MM.1S (cell line): ENCODE results near the gene ARMC8.

Source experiments
- DNase-seq: peaks from one replicate; pipeline ENCODE4 v3.0.0-alpha.2; 2015
- H2AFZ ChIP-seq: fragments of 300-600 bp; sonication (generic); 2 replicates; pipeline ENCODE4 v1.6.0; 2016; ENCODE audit warnings: antibody characterized with exemption, low read length
- H3F3A ChIP-seq: fragments of 300-600 bp; sonication (generic); 2 replicates; pipeline ENCODE4 v1.6.1; 2016; ENCODE audit warnings: mild to moderate bottlenecking, antibody characterized with exemption, low read length, moderate library complexity, mixed read lengths; ENCODE audit not compliant: insufficient read depth
- H3K27ac ChIP-seq: fragments of 300-600 bp; sonication (generic); 2 replicates; pipeline ENCODE4 v1.5.1; 2016; ENCODE audit warnings: mild to moderate bottlenecking, low read length
- H3K27me3 ChIP-seq: fragments of 300-600 bp; sonication (generic); replicated peaks from 2 replicates; pipeline ENCODE4 v1.6.0; 2016; ENCODE audit warnings: low read length; ENCODE audit not compliant: insufficient read depth
- H3K36me3 ChIP-seq: fragments of 300-600 bp; sonication (generic); replicated peaks from 2 replicates; pipeline ENCODE4 v1.6.1; 2016; ENCODE audit warnings: mild to moderate bottlenecking, low read length, mixed read lengths; ENCODE audit not compliant: insufficient read depth
- H3K4me1 ChIP-seq: fragments of 300-600 bp; sonication (generic); 2 replicates; pipeline ENCODE4 v1.6.1; 2016; ENCODE audit warnings: low read length, mixed read lengths
- H3K4me2 ChIP-seq: fragments of 300-600 bp; sonication (generic); 2 replicates; pipeline ENCODE4 v1.6.0; 2016; ENCODE audit warnings: low read depth, low read length
- H3K4me3 ChIP-seq: fragments of 300-600 bp; sonication (generic); 2 replicates; pipeline ENCODE4 v1.5.1; 2016; ENCODE audit warnings: low read length, mixed read lengths
- H3K79me2 ChIP-seq: fragments of 300-600 bp; sonication (generic); 2 replicates; pipeline ENCODE4 v1.6.1; 2016; ENCODE audit warnings: mixed run types, low read length, mixed read lengths
- H3K9ac ChIP-seq: fragments of 300-600 bp; sonication (generic); 2 replicates; pipeline ENCODE4 v1.6.1; 2016; ENCODE audit warnings: low read length, mixed read lengths
- H3K9me2 ChIP-seq: fragments of 300-600 bp; sonication (generic); replicated peaks from 2 replicates; pipeline ENCODE4 v1.6.1; 2016; ENCODE audit warnings: mild to moderate bottlenecking, low read length, mixed read lengths; ENCODE audit not compliant: insufficient read depth
- H3K9me3 ChIP-seq: fragments of 300-600 bp; sonication (generic); replicated peaks from 2 replicates; pipeline ENCODE4 v1.6.1; 2016; ENCODE audit warnings: mild to moderate bottlenecking, low read length, mixed read lengths; ENCODE audit not compliant: insufficient read depth
- H4K20me1 ChIP-seq: fragments of 300-600 bp; sonication (generic); 2 replicates; pipeline ENCODE4 v1.6.1; 2016; ENCODE audit warnings: mild to moderate bottlenecking, low read length, moderate library complexity, mixed read lengths; ENCODE audit not compliant: insufficient read depth
- CTCF ChIP-seq: fragments of 300-600 bp; sonication (generic); IDR thresholded peaks from 2 replicates; pipeline ENCODE4 v1.5.1; 2016; ENCODE audit warnings: antibody characterized with exemption, low read length, mixed read lengths
- EZH2 ChIP-seq: fragments of 300-600 bp; sonication (generic); optimal IDR thresholded peaks from 2 replicates; pipeline ENCODE3; 2017; ENCODE audit warnings: low read depth, mild to moderate bottlenecking, antibody characterized with exemption, low read length, mixed read lengths
- EZH2phosphoT487 ChIP-seq: fragments of 300-600 bp; sonication (generic); IDR thresholded peaks from 2 replicates; pipeline ENCODE4 v1.6.1; 2018; ENCODE audit warnings: antibody characterized with exemption, low read length

The ARMC8 gene

GRCh38 chr3:138314751-138315150 lies 127.7 kb downstream of the ARMC8 start:
- no peaks in the 10 kb centered on the region for H3K27me3 ChIP-seq
- TF ChIP-seq EZH2 = no peak
- H3K4me3 ChIP-seq = no peak overlapping the region
- DNase-seq = no peak
- H3K36me3 ChIP-seq = no peaks in the 10 kb centered on the region
- H3F3A ChIP-seq = no peaks in the 10 kb centered on the region
- H3K9me3 ChIP-seq = no peaks in the 10 kb centered on the region; the same call in 1 of the 2 replicates
- no peaks in the 10 kb centered on the region for H3K4me1 ChIP-seq
- no peak overlapping the region for H3K9ac ChIP-seq
- H3K4me2 ChIP-seq = no peak overlapping the region
- no peak overlapping the region for H2AFZ ChIP-seq
- H4K20me1 ChIP-seq = no peaks in the 10 kb centered on the region
- no peaks in the 10 kb centered on the region for H3K9me2 ChIP-seq
- H3K79me2 ChIP-seq = no peaks in the 10 kb centered on the region
- H3K27ac ChIP-seq = no peak overlapping the region

- H3K9ac ChIP-seq = no peak overlapping the region
- no peaks in the 10 kb centered on the region for H3K36me3 ChIP-seq
- no peaks in the 10 kb centered on the region for H3F3A ChIP-seq
- H3K4me1 ChIP-seq = no peaks in the 10 kb centered on the region
- no peaks in the 10 kb centered on the region for H3K9me2 ChIP-seq
- H3K4me2 ChIP-seq = no peak overlapping the region
- no peaks in the 10 kb centered on the region for H3K27me3 ChIP-seq
- H4K20me1 ChIP-seq = no peaks in the 10 kb centered on the region
- no peak for DNase-seq
- no peak overlapping the region for H2AFZ ChIP-seq
- no peak overlapping the region for H3K27ac ChIP-seq
- H3K9me3 ChIP-seq = no peaks in the 10 kb centered on the region
- H3K79me2 ChIP-seq = no peaks in the 10 kb centered on the region
- TF ChIP-seq CTCF (no peak), EZH2 (no peak)
- H3K4me3 ChIP-seq = no peak overlapping the region
Observed at GRCh38 chr3:138317687-138318086, 130.6 kb downstream of the ARMC8 start.

- no peaks in the 10 kb centered on the region for H3F3A ChIP-seq
- no peak for DNase-seq
- H3K36me3 ChIP-seq = no peaks in the 10 kb centered on the region
- H3K27me3 ChIP-seq = no peaks in the 10 kb centered on the region
- H3K27ac ChIP-seq = no peak overlapping the region
- H4K20me1 ChIP-seq = no peaks in the 10 kb centered on the region
- no peaks in the 10 kb centered on the region for H3K79me2 ChIP-seq
- no peak overlapping the region for H2AFZ ChIP-seq
- no peak overlapping the region for H3K9ac ChIP-seq
- H3K9me3 ChIP-seq = no peaks in the 10 kb centered on the region
- no peak overlapping the region for H3K4me2 ChIP-seq
- no peaks in the 10 kb centered on the region for H3K9me2 ChIP-seq
- no peak overlapping the region for H3K4me3 ChIP-seq
- no peaks in the 10 kb centered on the region for H3K4me1 ChIP-seq
- no peak for TF ChIP-seq EZH2
Observed at GRCh38 chr3:138323971-138324370, 136.9 kb downstream of the ARMC8 start.

- no peak for DNase-seq
- Histone ChIP-seq H3K27me3 (0 out of 2 replicates have a peak, but pooled peaks cover 9% of the 10 kb centered on the region), H4K20me1 (no peaks in the 10 kb centered on the region), H3K9me2 (no peaks in the 10 kb centered on the region), H3K36me3 (no peaks in the 10 kb centered on the region), H3K27ac (no peak overlapping the region), H3F3A (no peaks in the 10 kb centered on the region), H3K9me3 (no peaks in the 10 kb centered on the region), H3K4me3 (no peak overlapping the region), H3K4me1 (peaks cover 2% of the 10 kb centered on the region; the same call in 1 of the 2 replicates), H3K9ac (no peak overlapping the region), H3K79me2 (no peaks in the 10 kb centered on the region), H2AFZ (no peak overlapping the region), H3K4me2 (no peak overlapping the region)
- TF ChIP-seq EZH2phosphoT487 = no peak
- no peak for TF ChIP-seq CTCF
- TF ChIP-seq EZH2 = no peak
Observed at GRCh38 chr3:138325990-138326389, 138.9 kb downstream of the ARMC8 start.
